Jurkat, Clone E6-1 (cell line): ENCODE results near the gene LSM4.

Experiments
- DNase-seq: peaks from one replicate; pipeline ENCODE4 v3.0.0-alpha.2; 2011; ENCODE audit warnings: low read depth, low spot score
- H3K4me3 ChIP-seq: 2 replicates; pipeline ENCODE4 v1.5.1; 2011; ENCODE audit warnings: mild to moderate bottlenecking, low read length, control low read depth, moderate library complexity

Gene LSM4

GRCh38 chr19:18264137-18264854, 58.6 kb downstream of the LSM4 start:
- H3K4me3 ChIP-seq, result no peak overlapping the region
- no peak for DNase-seq

- H3K4me3 ChIP-seq, result no peak overlapping the region
- DNase-seq, result no peak
These were observed 59.3 kb downstream of the LSM4 start for GRCh38 chr19:18263324-18264136.

DNA sequence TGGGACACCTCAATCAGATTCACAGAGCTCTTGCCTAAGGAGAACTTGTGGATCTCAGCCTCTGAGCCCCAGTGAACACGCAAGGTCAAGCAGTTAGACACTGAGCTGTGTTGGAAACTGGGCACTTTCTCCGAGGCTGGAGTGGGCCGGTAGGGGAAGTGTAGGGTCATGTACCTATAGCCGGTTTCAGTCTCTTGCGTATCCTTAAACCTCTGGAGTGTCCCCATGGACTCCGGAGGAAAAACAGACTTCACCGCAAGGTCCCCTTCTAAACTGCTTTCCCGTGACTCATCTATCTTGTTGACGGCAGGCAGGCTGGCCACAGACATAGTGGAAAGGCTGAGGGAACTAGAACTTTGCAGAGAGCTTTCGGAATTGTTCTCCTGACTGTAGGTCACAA, 60.0 kb downstream of the LSM4 start:
- no peak overlapping the region for H3K4me3 ChIP-seq
- no peak for DNase-seq

GRCh38 chr19:18262144-18262543, 60.7 kb downstream of the LSM4 start:
- DNase-seq, result no peak

GRCh38 chr19:18261474-18261873, 61.4 kb downstream of the LSM4 start:
- no peak for DNase-seq
- H3K4me3 ChIP-seq, result no peak overlapping the region

More at GRCh38 chr19:18262144-18262543, 60.7 kb downstream of the LSM4 start:
- no peak overlapping the region for H3K4me3 ChIP-seq

DNA sequence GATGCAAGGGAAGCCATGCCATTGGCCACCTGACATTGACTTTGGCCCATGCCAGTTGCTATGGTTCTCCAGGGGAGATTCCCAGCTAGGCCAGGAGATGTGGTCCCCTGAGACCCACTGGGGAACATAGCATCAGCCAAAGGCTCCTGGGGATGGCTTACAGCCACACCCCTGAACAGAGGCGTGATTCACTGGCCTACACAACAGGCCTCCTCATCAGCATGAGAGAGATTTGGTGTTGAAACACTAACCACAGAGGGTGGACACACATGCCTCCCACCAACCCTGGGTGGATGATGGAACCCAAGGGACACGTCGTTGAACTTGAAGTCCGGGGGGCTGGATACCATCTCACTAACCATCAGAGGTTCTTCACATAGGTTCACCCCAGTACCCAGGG, 63.0 kb downstream of the LSM4 start:
- H3K4me3 ChIP-seq, result no peak overlapping the region
- no peak for DNase-seq

DNA sequence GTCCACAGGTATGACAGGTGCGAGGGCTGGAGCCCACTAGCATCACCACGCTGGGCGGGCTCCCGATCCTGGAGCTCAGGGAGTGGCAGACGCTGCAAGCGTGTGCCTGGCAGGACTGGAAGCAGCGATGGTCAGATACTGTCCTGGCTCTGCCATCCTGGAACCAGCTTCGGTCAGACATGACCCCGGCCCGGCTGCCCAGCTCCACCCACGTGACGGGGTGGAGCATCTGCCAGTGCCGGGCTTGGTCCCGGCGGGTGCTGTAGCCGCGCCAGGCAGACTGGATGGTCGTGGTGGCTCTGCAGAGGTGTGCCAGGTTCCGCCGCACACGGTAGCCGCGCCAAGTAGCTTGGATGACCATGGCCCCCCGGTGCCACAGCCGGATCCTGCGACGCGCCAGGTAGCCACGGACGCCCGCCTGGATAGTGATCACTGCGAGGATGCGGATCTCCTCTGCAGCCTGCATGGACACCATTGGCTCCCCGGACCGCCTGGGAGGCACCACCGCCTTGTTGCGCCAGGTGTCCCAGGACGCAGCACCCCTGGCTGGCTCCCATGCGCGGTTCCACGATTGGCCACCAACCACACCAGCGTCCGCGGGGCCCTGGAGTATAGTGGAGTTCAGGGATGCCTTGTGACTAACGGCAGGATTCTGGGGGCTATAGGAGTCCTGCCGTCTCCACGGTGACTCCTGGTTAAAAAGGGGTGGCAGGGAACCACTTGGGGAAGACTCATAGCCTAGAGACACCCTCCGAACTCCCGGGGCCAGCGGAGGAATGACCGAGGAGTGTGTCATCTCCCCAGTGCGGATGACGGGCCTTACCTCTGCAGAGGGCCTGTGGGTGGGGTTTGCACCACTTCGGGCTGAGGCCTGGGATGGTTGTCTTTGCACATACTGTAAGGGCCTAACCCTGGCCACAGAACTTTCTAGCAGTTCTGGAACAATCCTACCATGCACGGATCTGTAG, 65.1 kb downstream of the LSM4 start:
- no peak overlapping the region for H3K4me3 ChIP-seq
- no peak for DNase-seq
